ENCODE measurements around the gene RAD51C.
"Not testable (repeated sequence)": the region's sequence is repeated elsewhere in the genome, so short reads cannot be mapped to it uniquely, and the experiment has no call there.

The RAD51C gene

DNA sequence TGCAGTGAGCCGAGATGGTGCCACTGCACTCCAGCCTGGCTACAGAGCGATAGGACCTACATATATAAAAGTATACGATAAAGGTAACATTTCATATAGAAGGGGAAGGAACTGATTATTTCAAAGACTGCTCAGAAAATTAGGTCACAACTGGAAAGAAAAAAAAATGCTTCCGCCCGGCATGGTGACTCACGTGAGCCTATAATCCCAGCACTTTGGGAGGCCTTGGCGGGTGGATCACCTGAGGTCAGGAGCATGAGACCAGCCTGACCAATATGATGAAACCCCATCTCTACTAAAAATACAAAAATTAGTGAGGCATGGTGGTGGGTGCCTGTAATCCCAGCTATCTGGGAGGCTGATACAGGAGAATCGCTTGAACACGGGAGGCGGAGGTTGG lies 8.4 kb upstream of the RAD51C start:
- no peak for DNase-seq (ENCODE audit: low read depth in 2 of 2)

DNA sequence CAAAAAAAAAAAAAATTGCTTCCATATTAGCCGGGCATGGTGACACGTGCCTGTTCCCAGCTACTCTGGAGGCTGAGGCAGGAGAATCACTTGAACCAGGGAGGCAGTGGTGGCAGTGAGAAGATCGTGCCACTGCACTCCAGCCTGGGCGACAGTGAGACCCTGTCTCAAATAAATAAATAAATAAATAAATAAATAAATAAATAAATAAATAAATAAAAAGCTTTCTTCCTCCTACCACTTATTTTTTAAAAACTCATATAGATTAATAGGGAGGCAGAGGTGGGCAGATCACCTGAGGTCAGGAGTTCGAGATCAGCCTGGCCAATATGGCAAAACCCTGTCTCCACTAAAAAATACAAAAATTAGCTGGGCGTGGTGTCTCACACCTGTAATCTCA lies 7.9 kb upstream of the RAD51C start:
- not testable (repeated sequence) for DNase-seq (ENCODE audit: low read depth in 2 of 2)

DNA sequence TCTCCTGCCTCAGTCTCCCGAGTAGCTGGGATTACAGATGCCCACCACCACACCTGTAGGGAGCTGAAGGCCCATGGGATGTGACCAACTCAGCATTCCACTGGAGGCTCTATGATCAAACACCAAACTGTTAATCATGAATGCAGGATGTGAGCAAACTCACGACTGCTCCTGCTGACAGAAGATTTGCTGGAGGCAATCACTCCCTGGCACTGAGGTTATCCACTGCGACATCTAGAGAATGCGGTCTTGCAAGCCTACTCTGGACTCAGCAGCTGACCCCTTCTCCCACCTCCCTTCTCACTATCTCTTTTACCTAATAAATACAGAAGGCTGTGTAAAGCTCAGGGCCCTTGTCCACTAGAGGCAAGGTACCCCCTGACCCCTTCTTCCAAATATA lies 5.4 kb upstream of the RAD51C start:
- no peak for DNase-seq (ENCODE audit: low read depth in 2 of 2)

DNA sequence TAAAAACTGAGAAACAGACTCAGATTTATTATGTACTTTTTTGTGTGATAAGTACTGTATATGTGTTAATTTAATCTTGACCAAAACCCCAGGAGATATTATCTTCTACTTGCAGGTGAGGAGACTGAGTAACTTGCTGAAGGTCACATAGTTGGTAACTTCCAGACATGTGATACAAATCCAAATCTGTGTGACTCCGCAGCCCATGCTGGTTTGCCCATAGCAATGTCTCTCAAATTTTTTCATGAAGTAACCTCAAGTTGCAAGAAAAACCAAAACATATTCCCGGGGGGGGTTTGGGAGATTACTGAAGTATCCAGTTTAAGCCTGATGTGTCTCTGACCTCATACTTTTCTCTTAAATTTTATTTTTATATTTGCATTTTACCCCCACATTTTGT lies 3.9 kb upstream of the RAD51C start:
- DNase-seq (ENCODE audit: low read depth in 2 of 2): no peak

DNA sequence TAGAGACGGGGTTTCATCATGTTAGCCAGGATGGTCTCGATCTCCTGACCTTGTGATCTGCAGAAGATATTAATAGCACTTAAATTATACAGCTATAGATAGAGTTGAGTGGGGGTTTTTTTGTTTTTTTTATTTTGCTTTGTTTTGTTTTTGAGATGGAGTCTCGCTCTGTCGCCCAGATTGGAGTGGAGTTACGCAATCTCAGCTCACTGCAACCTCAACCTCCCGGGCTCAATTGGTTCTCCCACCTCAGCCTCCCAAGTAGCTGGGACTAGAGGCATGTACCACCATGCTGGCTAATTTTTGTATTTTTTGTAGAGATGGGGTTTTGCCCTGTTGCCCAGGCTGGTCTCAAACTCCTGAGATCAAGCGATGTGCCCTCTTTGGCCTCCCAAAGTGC lies 2.4 kb upstream of the RAD51C start:
- not testable (repeated sequence) for DNase-seq (ENCODE audit: low read depth in 2 of 2)

DNA sequence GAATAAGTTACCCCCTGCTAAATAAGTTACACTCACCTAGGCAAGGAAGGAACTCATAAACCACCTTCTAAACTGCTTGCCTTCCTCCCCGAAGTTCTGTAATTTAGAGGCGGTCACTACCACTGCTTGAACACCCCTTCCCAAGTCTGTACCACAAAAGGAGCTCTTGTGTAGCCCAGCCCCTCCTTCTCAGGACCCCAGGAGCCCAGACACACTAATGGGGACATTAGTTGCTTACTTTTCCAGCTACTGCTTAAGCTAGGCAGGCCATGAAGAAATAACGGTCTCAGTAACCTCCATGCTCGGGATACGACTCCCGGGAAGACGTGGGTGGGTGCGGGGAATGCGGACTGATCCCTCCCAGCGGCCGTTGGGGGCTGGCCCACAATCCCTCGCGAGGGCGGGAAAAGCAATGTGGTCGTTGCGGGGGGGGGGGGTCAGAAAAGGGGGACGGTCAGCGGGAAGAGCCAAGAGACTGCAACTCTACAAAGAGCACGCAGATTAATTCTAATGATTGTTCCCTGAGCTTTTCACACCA lies 632 bp upstream of the RAD51C start, which contains the start of gene TEX14:
Gene TEX14 (minus strand): TSS at position 345 of the 538 bp plus-strand sequence. CDS start 40,044 bp downstream, outside the sequence.
- DNase-seq (ENCODE audit: low read depth in 2 of 2): no peak

DNA sequence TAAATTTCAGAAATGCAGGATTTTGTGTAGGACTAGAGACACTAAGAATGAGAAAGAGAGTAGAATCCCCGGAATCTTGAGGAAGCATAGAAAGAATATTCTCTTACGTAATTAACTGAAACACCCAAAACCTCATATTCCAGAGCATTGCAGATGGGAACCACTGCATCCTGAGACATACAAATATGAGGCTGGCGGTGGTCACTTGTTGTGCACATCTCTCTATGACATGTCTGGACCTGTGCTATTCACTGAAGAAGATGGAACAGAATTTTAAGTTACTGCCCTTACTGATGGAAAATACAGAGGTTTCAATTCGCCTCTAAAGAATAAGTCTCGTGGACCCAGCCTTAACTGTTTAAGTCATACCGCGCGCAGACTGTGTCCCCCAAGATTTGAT lies 806 bp downstream of the RAD51C start:
- DNase-seq (ENCODE audit: low read depth in 2 of 2): no peak

DNA sequence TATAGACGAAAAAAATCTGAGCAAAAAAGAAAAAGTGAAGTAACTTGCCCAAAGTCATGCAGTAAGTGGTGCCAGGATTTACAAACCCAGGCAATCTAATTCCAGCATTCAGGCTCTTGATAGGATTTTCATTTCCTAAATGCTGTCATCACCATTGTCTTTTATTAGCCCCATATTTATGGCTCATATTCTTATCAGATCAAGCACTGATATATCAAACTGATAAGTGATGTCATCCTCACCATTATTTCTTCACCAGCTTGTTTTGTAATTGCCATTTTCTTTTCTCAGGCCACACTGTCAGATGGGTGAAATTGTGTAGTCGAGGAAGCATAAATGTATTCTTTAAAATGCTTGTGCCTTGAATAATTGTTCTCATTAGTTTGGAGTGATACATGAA lies 1.3 kb downstream of the RAD51C start:
- no peak for DNase-seq (ENCODE audit: low read depth in 2 of 2)

DNA sequence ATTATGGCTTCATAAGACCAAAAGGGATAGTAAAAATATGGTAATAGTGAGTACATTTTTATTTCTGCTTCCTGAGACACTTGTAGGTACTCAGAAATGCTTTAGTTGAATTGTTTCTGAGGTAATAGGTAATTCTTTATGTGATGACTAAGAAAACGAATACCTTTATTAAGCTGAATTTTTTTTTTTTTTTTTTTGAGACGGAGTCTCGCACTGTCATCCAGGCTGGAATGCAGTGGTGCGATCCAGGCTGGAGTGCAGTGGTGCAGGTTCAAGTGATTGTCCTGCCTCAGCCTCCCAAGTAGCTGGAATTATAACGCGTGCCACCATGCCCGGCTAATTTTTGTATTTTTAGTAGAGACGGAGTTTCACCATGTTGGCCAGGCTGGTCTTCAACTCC lies 1.9 kb downstream of the RAD51C start:
- no peak for DNase-seq (ENCODE audit: low read depth in 2 of 2)

DNA sequence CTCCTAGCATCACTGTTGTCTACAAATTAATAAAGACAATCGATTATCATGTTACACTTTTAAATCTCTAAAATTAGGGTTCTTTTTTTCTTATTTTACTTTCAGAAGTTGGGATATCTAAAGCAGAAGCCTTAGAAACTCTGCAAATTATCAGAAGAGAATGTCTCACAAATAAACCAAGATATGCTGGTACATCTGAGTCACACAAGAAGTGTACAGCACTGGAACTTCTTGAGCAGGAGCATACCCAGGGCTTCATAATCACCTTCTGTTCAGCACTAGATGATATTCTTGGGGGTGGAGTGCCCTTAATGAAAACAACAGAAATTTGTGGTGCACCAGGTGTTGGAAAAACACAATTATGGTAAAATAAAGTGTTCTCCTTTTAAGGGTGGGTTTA lies 2.4 kb downstream of the RAD51C start:
- DNase-seq (ENCODE audit: low read depth in 2 of 2): no peak

DNA sequence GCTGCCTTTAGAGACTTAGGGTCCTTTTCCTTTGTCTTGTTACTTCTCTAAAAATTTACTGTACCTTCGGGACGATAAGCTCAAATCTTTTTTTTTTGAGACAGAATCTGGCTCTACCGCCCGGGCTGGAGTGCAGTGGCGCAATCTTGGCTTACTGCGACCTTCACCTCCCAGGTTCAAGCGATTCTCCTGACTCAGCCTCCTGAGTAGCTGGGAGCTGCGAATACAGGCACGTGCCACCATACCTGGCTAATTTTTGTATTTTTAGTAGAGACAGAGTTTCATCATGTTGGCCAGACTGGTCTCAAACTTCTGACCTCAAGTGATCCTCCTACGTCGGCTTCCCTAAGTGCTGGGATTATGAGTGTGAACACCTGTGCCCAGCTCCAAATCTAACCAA lies 7.4 kb downstream of the RAD51C start:
- no peak for DNase-seq (ENCODE audit: low read depth in 2 of 2)

DNA sequence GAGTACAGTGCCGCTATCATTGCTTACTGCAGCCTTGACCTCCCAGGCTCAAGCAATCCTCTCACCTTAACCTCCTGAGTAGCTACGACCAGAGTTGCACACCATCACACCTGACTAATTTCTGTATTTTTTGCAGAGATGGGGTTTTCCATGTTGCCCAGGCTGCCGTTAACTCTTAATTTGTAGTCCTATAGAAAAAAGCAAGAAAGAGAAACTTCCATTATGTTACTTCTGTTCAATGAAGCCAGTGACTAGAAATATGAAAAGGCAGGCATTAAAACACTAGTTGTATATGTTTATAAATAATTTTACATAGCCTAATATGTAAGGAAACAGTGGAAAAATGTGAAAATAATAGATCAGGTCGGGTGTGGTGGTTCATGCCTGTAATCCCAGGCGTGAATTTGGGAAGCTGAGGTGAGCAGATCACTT lies 9.7 kb downstream of the RAD51C start:
- no peak for DNase-seq (ENCODE audit: low read depth in 2 of 2)

DNA sequence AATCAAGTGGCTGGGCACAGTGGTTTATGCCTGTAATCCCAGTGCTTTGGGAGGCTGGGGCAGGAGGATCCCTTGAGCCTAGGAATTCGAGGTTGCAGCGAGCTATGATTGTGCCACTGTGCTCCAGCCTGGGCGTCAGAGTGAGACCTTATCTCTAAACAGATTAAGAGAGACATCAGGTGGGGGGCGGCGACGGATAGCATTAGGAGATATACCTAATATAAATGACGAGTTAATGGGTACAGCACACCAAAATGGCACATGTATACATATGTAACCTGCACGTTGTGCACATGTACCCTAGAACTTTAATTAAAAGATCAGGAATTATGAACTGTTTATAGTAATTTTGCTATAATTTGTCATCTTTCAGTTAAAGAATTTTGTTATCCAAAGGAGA lies 10.3 kb downstream of the RAD51C start:
- DNase-seq (ENCODE audit: low read depth in 2 of 2): no peak

DNA sequence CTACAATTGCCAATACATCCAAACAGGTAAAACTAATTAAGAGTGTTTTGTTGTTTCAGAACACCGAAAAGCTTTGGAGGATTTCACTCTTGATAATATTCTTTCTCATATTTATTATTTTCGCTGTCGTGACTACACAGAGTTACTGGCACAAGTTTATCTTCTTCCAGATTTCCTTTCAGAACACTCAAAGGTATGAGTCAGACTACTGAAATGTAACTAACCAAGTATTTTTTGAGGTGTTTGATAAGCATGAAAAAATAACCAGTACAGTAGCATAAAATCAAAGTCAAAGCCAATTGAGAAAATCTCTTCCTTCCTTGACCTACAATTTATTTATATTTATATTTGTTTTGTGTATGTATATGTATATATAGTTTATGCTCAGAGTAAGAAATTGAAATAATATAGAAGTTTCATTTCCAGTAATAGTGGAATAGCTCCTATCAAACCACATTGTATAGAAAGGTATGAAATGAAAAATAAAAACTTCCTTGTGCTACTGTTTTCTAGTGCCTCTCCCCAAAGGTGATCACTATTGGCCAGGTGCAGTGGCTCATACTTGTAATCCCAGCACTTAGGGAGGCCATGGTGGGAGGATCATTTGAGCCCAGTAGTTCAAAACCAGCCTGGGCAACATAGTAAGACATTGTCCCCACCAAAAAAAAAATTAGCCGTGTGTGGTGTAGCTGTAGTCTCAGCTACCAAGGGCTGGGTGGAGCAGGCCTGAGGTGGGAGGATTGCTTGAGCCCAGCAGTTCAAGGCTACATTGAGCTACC lies 10.9 kb downstream of the RAD51C start:
- DNase-seq (ENCODE audit: low read depth in 2 of 2): no peak

DNA sequence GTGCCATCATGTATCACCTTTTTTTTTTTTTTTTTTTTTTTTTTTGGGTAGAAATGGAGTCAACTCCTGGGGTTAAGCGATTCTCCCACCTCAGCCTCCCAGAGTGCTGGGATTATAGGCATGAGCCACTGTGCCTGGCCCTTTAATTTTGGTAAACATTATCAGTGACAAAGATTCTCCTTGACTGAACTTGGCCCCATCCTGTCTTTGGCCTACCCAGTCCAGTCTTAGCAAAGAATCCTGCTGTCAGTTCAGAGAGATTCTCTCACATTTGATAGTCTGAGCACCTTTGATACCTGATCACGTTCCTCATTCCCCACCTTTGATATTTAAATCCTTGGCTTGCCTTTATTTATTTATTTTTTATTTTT lies 11.5 kb downstream of the RAD51C start:
- DNase-seq (ENCODE audit: low read depth in 2 of 2): no peak

DNA sequence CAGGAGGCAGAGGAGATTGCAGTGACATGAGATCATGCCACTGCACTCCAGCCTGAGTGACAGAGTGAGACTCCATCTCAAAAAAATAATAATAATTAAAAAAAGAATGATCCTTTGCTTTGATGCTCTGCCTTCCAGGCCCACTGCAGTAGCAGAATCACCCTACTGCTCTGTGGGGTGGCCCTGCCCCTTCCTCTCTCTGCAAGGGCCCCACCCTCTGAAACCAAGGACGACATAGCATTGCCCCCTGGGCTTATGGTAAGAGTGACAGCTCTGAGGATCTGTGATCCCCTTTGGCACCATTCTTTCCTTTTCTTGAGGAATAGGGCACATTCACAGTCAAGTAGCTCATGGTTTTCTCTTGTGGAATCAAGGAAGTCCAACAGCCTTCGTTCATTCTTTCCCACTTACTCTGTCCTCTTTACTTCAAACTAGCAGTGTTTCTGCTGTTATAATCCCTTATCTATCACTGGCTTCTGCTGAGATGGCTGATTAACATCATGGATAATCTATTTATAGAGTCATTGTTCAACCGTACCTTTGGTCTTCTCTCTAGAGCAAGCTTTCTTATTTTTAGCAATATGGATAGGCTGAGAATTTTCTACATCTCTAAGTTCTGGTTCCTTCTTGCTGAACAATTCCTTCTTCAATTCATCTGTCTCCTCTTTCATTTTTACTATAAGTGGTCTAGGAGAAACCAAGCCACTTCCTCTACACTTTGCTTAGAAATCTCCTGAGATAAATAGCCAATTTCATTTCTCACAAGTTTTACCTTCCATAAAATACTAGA lies 14.1 kb downstream of the RAD51C start:
- no peak for DNase-seq (ENCODE audit: low read depth in 2 of 2)

DNA sequence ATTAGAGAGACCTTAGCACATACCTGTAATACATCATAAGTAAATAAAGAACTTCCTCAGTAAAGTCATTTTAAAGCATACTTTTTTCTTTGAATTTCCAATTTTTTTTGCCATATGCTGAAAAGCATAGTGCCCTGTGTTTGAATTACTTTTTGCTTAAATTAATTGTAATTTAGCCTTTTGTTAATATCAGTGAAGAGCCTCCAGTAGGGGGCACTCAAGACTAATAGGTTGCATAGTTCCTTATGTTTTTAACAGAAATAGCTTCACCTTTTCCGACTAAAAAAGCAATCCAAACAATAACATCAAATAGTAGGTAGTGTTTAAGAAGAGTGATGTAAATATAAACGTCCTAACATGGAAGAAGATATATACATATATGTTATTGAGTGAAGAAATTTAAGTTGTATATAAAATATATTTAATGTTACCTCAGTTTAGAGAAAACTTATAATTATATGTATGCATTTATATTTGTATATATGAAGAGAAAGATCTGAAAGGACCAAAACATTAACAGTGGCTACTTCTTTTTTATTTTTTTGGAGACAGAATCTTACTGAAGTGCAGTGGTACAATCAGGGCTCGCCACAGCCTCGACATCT lies 18.6 kb downstream of the RAD51C start:
- peak in 1 of 2 donors; percentile 26 for DNase-seq (ENCODE audit: low read depth in 2 of 2)

DNA sequence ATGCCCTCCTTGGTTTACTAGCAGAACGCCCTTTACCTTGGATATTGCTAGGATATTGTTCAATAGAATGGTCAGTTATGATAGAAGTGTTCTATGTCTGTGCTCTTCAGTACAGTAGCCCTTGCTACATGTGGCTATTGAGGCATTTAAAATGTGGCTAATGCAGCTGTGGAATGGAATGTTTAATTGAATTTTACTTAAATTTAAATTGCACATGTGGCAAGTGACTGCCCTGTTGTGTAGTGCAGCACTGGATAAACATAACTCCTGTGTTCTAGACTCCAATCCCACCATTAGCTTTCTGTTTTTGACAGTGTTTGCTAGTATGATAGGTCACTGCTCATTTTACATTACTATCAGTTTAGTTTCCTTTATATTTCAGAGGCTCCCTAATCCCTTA lies 29.9 kb downstream of the RAD51C start:
- DNase-seq (ENCODE audit: low read depth in 2 of 2): no peak

DNA sequence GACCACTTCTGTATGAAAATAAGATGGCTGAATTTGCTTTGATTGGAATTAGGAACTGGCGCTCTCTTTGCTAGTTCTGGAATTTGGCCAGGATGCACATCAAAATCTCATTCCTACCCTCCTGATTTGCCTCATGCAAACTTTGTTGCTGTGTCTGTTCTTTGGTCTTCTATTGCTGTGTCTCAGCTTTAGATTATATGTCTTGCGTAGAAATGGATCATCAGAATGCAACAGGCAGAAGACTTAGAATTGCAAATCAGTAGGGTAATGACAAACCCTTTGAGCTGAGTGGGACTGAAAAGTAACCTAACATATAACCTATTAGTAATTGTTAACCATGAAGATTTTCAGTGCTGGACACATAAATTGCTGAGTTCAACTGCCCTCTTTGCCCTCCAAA lies 30.3 kb downstream of the RAD51C start:
- no peak for DNase-seq (ENCODE audit: low read depth in 2 of 2)

DNA sequence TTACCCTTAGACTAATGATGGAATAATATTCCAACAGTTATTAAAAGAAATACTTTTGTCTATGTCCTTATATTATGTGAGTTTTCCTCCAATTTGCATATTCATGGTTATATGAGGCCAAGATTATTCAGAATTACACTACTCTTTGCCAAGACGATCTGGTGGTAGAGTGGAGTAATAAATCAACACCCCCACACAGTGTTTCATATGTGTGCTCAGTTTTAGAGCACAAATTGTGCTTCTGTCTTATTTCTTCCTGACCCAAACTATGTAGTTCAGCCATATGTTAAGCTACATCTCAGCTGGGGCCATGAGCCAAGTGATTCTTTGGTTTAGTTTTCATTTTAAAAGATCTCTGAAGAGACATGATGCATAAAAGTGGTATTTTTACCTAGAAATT lies 36.4 kb downstream of the RAD51C start:
- DNase-seq (ENCODE audit: low read depth in 2 of 2): no peak

DNA sequence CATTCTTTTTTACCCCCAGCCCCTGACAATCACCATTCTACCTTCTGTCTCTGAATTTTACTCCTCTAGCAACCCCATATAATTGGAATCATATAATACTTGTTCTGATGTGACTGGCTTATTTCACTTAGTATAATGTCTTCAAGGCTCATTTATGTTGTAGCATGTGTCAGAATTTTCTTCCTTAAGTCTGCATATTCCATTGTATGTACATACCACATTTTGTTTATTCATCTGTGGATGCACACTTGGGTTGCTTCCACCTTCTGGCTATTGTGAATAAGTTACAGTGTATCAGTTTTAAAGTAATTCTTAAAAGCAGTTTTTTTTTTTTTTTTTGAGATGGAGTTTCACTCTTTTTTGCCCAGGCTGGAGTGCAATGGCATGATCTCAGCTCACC lies 38.5 kb downstream of the RAD51C start:
- DNase-seq (ENCODE audit: low read depth in 2 of 2): no peak

DNA sequence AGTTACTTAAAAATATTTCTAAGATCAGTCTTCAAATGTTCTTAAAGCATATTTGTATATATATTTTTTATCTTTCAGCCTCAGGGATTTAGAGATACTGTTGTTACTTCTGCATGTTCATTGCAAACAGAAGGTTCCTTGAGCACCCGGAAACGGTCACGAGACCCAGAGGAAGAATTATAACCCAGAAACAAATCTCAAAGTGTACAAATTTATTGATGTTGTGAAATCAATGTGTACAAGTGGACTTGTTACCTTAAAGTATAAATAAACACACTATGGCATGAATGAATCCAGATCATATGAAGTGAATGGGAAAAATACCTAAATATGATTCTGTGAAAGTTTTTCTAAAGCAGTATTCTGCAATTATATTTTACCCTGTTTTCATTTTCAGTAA lies 41.6 kb downstream of the RAD51C start:
- DNase-seq (ENCODE audit: low read depth in 2 of 2): no peak

DNA sequence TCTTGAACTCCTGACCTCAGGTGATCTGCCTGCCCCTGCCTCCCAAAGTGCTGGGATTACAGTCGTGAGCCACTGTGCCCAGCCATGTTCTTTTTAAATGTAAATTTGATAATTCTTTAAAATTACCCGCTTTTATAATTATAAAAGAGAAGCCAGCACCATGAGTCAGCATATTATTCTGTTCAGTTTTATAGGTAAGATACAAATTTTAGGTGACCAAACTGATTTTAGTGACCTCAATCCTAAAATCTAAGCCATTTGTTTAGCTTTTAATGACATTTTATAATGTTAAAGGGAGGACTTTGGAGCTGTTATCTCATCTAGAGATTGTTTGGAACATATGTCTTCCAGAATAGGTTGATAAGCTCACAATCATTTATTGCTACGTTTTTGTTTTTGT lies 42.4 kb downstream of the RAD51C start:
- no peak for DNase-seq (ENCODE audit: low read depth in 2 of 2)
